GM12801 (cell line): Measurements from ENCODE around the gene ARCN1.

Experiments used
- TF ChIP-seq, protein P1 (sequence below): IDR thresholded peaks from one replicate; pipeline ENCODE4 v1.5.1; 2011; ENCODE audit warnings: control low read depth; ENCODE audit not compliant: insufficient read length; ENCODE audit errors: extremely low read depth

Gene ARCN1

GRCh38 chr11:118533769-118534729 is 38.2 kb upstream of the ARCN1 start:
- TF ChIP-seq, protein P1, sequence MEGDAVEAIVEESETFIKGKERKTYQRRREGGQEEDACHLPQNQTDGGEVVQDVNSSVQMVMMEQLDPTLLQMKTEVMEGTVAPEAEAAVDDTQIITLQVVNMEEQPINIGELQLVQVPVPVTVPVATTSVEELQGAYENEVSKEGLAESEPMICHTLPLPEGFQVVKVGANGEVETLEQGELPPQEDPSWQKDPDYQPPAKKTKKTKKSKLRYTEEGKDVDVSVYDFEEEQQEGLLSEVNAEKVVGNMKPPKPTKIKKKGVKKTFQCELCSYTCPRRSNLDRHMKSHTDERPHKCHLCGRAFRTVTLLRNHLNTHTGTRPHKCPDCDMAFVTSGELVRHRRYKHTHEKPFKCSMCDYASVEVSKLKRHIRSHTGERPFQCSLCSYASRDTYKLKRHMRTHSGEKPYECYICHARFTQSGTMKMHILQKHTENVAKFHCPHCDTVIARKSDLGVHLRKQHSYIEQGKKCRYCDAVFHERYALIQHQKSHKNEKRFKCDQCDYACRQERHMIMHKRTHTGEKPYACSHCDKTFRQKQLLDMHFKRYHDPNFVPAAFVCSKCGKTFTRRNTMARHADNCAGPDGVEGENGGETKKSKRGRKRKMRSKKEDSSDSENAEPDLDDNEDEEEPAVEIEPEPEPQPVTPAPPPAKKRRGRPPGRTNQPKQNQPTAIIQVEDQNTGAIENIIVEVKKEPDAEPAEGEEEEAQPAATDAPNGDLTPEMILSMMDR: no peak

DNA sequence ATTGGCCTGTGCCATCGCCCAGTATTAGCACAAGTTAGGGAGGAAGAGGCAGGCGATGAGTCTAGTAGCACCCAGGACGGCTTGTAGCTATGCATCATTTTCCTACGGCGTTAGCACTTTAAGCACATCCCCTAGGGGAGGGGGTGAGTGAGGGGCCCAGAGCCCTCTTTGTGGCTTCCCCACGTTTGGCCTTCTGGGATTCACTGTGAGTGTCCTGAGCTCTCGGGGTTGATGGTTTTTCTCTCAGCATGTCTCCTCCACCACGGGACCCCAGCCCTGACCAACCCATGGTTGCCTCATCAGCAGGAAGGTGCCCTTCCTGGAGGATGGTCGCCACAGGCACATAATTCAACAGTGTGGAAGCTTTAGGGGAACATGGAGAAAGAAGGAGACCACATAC is 36.9 kb upstream of the ARCN1 start:
- TF ChIP-seq, protein P1: no peak

DNA sequence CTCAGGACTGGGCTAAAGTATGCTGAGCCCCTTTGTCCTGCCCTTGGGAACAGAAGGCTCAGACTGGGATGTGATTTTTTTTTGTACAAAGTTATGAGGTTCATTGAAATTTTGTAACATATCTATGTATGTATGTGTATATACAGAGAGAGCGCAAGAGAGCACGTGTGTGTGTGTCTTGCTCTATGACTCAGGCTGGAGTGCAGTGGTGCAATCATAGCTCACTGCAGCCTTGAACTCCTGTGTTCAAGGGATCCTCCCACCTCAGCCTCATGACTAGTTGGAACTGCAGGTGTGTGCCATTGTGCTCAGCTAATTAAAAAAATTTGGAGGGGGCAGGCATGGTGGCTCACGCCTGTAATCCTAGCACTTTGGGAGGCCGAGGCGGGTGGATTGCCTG is 35.5 kb upstream of the ARCN1 start:
- TF ChIP-seq, protein P1: no peak

GRCh38 chr11:118537409-118537980 is 34.7 kb upstream of the ARCN1 start:
- TF ChIP-seq, protein P1: no peak

DNA sequence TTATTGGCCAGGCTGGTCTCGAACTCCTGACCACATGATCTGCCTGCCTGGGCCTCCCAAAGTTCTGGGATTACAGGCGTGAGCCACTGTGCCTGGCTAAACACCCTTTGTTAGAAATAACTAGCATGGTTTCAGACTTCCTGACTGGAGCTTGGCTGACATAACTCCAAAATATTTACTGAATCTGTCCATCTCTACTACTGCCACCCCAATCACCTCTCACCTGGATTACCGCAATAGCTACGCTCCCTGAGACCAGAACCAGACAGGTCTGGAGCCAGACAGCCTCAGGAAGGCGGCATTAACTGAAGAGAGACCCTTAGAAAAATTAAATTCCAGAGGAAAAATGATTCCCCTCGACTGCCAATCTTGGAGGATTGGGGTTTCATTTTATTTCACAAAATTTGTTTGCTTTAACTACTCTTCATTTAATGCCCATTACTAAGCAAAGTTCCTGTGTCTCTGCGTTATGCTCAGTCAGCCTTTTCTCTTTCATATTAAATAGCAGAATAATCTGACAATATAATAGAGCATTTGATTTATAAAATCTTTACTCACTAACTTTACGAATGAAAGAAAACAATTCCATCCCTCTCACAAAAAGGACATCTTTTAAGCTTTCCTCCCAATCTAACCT is 28.1 kb upstream of the ARCN1 start:
- TF ChIP-seq, protein P1: no peak

DNA sequence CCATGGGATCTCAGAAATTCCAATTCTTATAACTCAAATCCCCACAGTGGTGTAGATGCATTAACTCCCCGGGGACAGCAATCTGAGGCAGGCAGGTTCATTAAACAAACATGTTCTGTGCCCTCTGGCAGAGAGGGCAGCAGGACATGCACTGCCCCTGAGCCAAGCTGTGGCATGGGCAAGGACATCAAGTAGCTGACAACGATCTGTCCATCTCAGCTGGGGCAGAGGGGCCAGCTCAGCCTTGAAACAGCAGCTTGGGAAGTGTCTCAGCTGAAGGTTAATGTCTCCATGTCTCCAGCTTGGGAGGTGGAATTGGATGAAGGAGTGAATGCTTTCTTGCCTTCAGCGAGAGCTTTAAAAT is 27.6 kb upstream of the ARCN1 start:
- TF ChIP-seq, protein P1: no peak

DNA sequence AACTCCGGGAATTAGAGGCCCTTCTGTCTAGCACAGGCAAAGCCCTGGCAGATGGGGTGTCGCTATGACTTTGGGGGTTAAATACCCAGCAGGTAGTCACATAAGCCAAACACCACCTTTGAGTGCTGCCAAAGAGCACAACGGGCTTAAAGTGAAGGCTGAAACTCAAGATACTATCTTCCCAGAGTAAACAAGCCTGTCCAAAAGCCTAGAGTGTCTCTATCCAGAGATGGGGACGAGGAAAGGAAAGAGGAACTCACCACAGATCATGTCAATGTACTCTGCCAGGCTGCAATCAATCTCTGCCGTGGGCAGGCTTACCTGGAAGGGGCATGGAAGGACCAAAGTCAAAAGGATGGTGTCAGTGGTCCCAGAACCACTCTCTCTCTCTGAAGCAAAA is 26.7 kb upstream of the ARCN1 start:
- TF ChIP-seq, protein P1: no peak
